PC-3 (cell line): Measurements from ENCODE around the gene CNPY3. TPM values are rescaled to one million over a fixed set of nuclear protein-coding genes. Genes with fewer than 3 reads are reported as not detected.
"Not testable (repeated sequence)": the region's sequence is repeated elsewhere in the genome, so short reads cannot be mapped to it uniquely, and the experiment has no call there.

Experiments
- ATAC-seq: fragments of 200-7000 bp; cut with Tn5 transposase; 2 replicates; pipeline ENCODE4 v1.9.1; 2020; ENCODE audit warnings: mild to moderate bottlenecking, moderate library complexity
- BruUV-seq: library from RNA; stranded (reverse); fragments of 400-500 nt; replicated peaks from 2 replicates; lab custom pipeline; 2021; lab: Mats Ljungman, UMichigan
- CTCF ChIA-PET: fragments of 300-600 bp; sonication (Branson Sonifier 250); formaldehyde crosslinking; loops from one replicate; lab custom pipeline; 2022; ENCODE audit warnings: antibody characterized with exemption; lab: Charles Lee
- POLR2A ChIA-PET: fragments of 300-600 bp; sonication (Branson Sonifier 250); formaldehyde crosslinking; loops from one replicate; lab custom pipeline; 2022; ENCODE audit warnings: antibody characterized with exemption; ENCODE audit not compliant: unreplicated experiment; lab: Charles Lee
- DNase-seq: peaks from one replicate; pipeline ENCODE4 v3.0.0-alpha.2; 2015
- H2AFZ ChIP-seq: fragments of 300-600 bp; sonication (generic); 2 replicates; pipeline ENCODE4 v1.6.0; 2016; ENCODE audit warnings: antibody characterized with exemption, low read length
- H3F3A ChIP-seq: fragments of 300-600 bp; sonication (generic); one replicate; pipeline ENCODE4 v1.6.0; 2017; ENCODE audit warnings: antibody characterized with exemption, low read length, control low read depth, mild to moderate bottlenecking; ENCODE audit not compliant: unreplicated experiment
- H3K27ac ChIP-seq: fragments of 300-600 bp; sonication (generic); 2 replicates; pipeline ENCODE4 v1.5.1; 2016; ENCODE audit warnings: mild to moderate bottlenecking, low read length
- H3K27me3 ChIP-seq: fragments of 300-600 bp; sonication (generic); 2 replicates; pipeline ENCODE4 v1.6.1; 2016; ENCODE audit warnings: low read length, mixed read lengths
- H3K36me3 ChIP-seq: fragments of 300-600 bp; sonication (generic); 2 replicates; pipeline ENCODE4 v1.6.1; 2016; ENCODE audit warnings: low read depth, mixed run types, low read length, mixed read lengths
- H3K4me1 ChIP-seq: fragments of 300-600 bp; sonication (generic); 2 replicates; pipeline ENCODE4 v1.5.1; 2016; ENCODE audit warnings: low read length; ENCODE audit not compliant: insufficient read depth
- H3K4me2 ChIP-seq: fragments of 300-600 bp; sonication (generic); 2 replicates; pipeline ENCODE4 v1.6.0; 2016; ENCODE audit warnings: low read length
- H3K4me3 ChIP-seq: fragments of 300-600 bp; sonication (generic); 2 replicates; pipeline ENCODE4 v1.5.1; 2016; ENCODE audit warnings: mild to moderate bottlenecking, low read length, mixed read lengths
- H3K79me2 ChIP-seq: fragments of 300-600 bp; sonication (generic); 2 replicates; pipeline ENCODE4 v1.6.1; 2017; ENCODE audit warnings: low read length, mixed read lengths
- H3K9ac ChIP-seq: fragments of 300-600 bp; sonication (generic); 2 replicates; pipeline ENCODE4 v1.6.0; 2016; ENCODE audit warnings: mild to moderate bottlenecking, low read length
- H3K9me2 ChIP-seq: fragments of 300-600 bp; sonication (generic); replicated peaks from 2 replicates; pipeline ENCODE4 v1.6.1; 2016; ENCODE audit warnings: mixed run types, low read length, mixed read lengths
- H3K9me3 ChIP-seq: fragments of 300-600 bp; sonication (generic); 2 replicates; pipeline ENCODE4 v1.6.1; 2016; ENCODE audit warnings: low read length, mixed read lengths
- H4K20me1 ChIP-seq: fragments of 300-600 bp; sonication (generic); 2 replicates; pipeline ENCODE4 v1.6.1; 2016; ENCODE audit warnings: low read length, mixed read lengths
- EZH2 ChIP-seq: fragments of 300-600 bp; sonication (generic); IDR thresholded peaks from one replicate; pipeline ENCODE4 v1.6.1; 2017; ENCODE audit warnings: antibody characterized with exemption, mild to moderate bottlenecking, low read length; ENCODE audit not compliant: unreplicated experiment
- EZH2phosphoT487 ChIP-seq: fragments of 300-600 bp; sonication (generic); IDR thresholded peaks from 2 replicates; pipeline ENCODE4 v1.6.1; 2018; ENCODE audit warnings: mild to moderate bottlenecking, antibody characterized with exemption, low read length, borderline replicate concordance
- intact Hi-C: fragments of 100-400 bp; cut with micrococcal nuclease; formaldehyde crosslinking; loops from 2 replicates; pipeline ENCODE4 v1.9.0; 2023
- total RNA-seq: library from RNA; depleted of rRNA; stranded (reverse); fragments of >200 nt; gene quantifications from 2 replicates; pipeline ENCODE4 v1.2.3, GENCODE V29; 2014
- TF ChIP-seq, protein P1 (sequence below): fragments of 300-600 bp; sonication (generic); conservative IDR thresholded peaks from 2 replicates; pipeline ENCODE4 v1.5.1; 2017; ENCODE audit warnings: antibody characterized with exemption, low read depth, mild to moderate bottlenecking, low read length

CNPY3 gene
- total RNA-seq, 1 experiment from 2014 or later = 37.5 TPM

DNA sequence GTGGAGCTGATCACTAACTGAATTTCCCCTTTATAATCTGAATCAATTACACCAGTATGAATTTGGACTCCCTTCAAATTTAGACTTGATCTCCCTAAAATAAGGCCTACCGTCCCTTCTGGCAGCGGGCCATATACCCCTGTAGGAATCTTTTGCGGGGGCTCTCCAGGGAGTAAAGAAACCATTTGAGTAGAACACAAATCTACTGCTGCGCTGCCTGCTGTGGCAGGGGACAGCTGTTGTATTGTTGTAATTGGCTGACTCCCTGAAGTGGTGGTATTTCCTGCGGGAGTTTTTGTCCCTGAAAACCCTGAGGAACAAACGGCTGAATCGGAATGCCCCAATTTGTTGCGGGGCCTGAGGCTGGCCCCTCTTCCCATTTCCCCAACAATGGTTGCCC is 29.4 kb upstream of the CNPY3 start:
- Histone ChIP-seq H3K9ac (no peak overlapping the region), H3K79me2 (no peaks in the 10 kb centered on the region), H3K4me3 (no peak overlapping the region), H3F3A (no peaks in the 10 kb centered on the region), H3K9me3 (no peaks in the 10 kb centered on the region), H2AFZ (peak overlapping the region; percentile 90; the same call in 1 of the 2 replicates), H3K27ac (no peak overlapping the region), H3K27me3 (no peaks in the 10 kb centered on the region), H3K36me3 (no peaks in the 10 kb centered on the region), H3K4me2 (peak overlapping the region; percentile 82; the same call in 1 of the 2 replicates), H4K20me1 (no peaks in the 10 kb centered on the region), H3K9me2 (no peaks in the 10 kb centered on the region), H3K4me1 (peaks cover 16% of the 10 kb centered on the region)
- no peak for ATAC-seq
- CTCF ChIA-PET = interaction anchor here (0.6 kb wide), 1 partner anchor 728 kb away, joined by 3 read pairs; no protein-coding TSS in a partner anchor
- no peak for TF ChIP-seq EZH2phosphoT487
- TF ChIP-seq, protein P1, sequence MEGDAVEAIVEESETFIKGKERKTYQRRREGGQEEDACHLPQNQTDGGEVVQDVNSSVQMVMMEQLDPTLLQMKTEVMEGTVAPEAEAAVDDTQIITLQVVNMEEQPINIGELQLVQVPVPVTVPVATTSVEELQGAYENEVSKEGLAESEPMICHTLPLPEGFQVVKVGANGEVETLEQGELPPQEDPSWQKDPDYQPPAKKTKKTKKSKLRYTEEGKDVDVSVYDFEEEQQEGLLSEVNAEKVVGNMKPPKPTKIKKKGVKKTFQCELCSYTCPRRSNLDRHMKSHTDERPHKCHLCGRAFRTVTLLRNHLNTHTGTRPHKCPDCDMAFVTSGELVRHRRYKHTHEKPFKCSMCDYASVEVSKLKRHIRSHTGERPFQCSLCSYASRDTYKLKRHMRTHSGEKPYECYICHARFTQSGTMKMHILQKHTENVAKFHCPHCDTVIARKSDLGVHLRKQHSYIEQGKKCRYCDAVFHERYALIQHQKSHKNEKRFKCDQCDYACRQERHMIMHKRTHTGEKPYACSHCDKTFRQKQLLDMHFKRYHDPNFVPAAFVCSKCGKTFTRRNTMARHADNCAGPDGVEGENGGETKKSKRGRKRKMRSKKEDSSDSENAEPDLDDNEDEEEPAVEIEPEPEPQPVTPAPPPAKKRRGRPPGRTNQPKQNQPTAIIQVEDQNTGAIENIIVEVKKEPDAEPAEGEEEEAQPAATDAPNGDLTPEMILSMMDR = no peak
- no peak for TF ChIP-seq EZH2
- intact Hi-C loops = loop anchor here (1.0 to 5.0 kb wide), 3 partner anchors 82 to 243 kb away; partner anchors contain the start of gene PPP2R5D
- no peak for DNase-seq
- POLR2A ChIA-PET = no interaction called here
- no TSS peak for BruUV-seq

DNA sequence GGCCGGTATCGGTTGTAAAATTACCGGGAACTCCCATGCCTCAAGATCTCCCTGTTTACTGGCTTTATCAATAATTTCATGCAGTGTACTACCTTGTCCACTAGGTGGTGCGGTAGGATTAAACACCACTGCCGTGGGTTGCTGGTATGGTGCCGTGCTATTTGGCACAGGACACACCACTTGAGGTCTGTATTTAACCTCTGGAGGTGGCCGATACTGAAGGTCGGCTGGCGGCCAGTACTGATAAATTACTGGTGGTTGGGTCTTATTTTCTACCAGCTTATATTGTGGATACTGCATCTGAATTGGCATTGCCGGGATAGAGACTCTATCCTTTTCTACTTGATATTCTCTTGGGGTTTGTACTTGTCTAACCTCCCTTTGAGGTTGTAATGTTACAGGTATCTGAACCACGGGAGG is 27.7 kb upstream of the CNPY3 start:
- Histone ChIP-seq H3F3A (no peaks in the 10 kb centered on the region), H3K27ac (no peak overlapping the region), H3K4me3 (peak overlapping the region; percentile 55), H3K9me3 (no peaks in the 10 kb centered on the region), H2AFZ (peak overlapping the region; percentile 83), H3K27me3 (no peaks in the 10 kb centered on the region), H3K9me2 (no peaks in the 10 kb centered on the region), H4K20me1 (no peaks in the 10 kb centered on the region), H3K4me2 (peak overlapping the region; percentile 80), H3K9ac (no peak overlapping the region), H3K79me2 (no peaks in the 10 kb centered on the region), H3K36me3 (no peaks in the 10 kb centered on the region), H3K4me1 (peaks cover 16% of the 10 kb centered on the region)
- BruUV-seq = no TSS peak
- intact Hi-C loops = loop anchor here (1.0 to 5.0 kb wide), 3 partner anchors 59 to 241 kb away; partner anchors contain the start of genes GNMT and PPP2R5D
- DNase-seq (peak; percentile 96), ATAC-seq (peak; percentile 96)
- ChIA-PET CTCF (no interaction called here), POLR2A (interaction anchor here (0.7 kb wide), 1 partner anchor 1372 kb away, joined by 4 read pairs; no protein-coding TSS in a partner anchor)
- no peak for TF ChIP-seq EZH2phosphoT487
- TF ChIP-seq, protein P1 = peak; percentile 89

DNA sequence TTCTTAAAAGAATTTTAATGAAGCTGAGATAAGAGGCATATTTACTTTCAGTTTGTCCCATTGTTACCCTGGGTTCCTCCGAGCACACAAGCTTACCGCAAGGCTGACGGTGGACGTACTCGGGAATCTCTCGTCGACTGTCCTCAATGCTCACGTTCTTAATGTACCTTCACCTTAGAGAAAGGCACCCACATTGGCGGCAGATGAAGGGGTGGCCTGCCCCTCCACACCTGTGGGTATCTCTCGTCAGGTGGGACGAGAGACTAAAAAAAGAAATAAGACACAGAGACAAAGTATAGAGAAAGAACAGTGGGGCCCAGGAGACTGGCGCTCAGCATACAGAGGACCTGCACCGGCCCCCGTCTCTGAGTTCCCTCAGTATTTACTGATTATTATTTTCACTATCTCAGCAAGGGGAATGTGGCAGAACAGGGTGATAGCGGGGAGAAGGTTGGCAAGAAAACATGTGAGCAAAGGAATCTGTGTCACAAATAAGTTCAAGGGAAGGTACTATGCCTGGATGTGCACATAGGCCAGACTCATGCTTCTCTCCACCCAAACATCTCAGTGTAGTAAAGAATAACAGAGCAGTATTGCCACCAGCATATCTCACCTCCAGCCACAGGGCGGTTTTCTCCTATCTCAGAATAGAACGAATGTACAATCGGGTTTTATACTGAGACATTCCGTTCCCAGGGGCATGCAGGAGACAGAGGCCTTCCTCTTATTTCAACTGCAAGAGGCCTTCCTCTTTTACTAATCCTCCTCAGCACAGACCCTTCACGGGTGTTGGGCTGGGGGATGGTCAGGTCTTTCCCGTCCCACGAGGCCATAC is 26.6 kb upstream of the CNPY3 start:
- BruUV-seq, H3K27me3 ChIP-seq, ATAC-seq, H3K9ac ChIP-seq, H4K20me1 ChIP-seq, H3K79me2 ChIP-seq, H3K9me2 ChIP-seq, H3K36me3 ChIP-seq, H3F3A ChIP-seq, CTCF ChIA-PET, H3K9me3 ChIP-seq, DNase-seq, H3K27ac ChIP-seq: not testable (repeated sequence)
- H2AFZ ChIP-seq = peak overlapping the region; percentile 83; the same call in 1 of the 2 replicates
- intact Hi-C loops = loop anchor here (1.0 to 5.0 kb wide), 2 partner anchors 80 to 107 kb away; partner anchors contain the start of gene PPP2R5D
- POLR2A ChIA-PET = interaction anchor here (0.7 kb wide), 1 partner anchor 1371 kb away, joined by 4 read pairs; no protein-coding TSS in a partner anchor
- H3K4me1 ChIP-seq = peaks cover 16% of the 10 kb centered on the region
- peak overlapping the region; percentile 55; the same call in 1 of the 2 replicates for H3K4me3 ChIP-seq
- H3K4me2 ChIP-seq = peak overlapping the region; percentile 80
